PFSK-1 (cell line): Measurements from ENCODE around the gene RHOT2.
A peak's percentile ranks its signal among the peaks of the same experiment; 100 is the strongest.

Experiments
- FOXP2 ChIP-seq: optimal IDR thresholded peaks from 2 replicates; pipeline ENCODE3; 2011; ENCODE audit warnings: borderline replicate concordance, control low read depth, inconsistent platforms; ENCODE audit not compliant: insufficient read depth; ENCODE audit errors: extremely low read length, extremely low read depth
- POLR2AphosphoS5 ChIP-seq: IDR thresholded peaks from 2 replicates; pipeline ENCODE4 v1.6.1; 2012; ENCODE audit warnings: low read depth, mild to moderate bottlenecking, control low read depth, low read length, moderate library complexity
- REST ChIP-seq, 2 experiments: IDR thresholded peaks; 2 replicates each; pipeline versions ENCODE4 v1.6.1 to v1.8.0; 2011 to 2012; ENCODE audit warnings: low read depth in 2 of 2, low read length in 2 of 2, control low read depth in 1 of 2, inconsistent platforms in 1 of 2, mild to moderate bottlenecking in 1 of 2, moderate library complexity in 1 of 2; ENCODE audit not compliant: insufficient read depth in 1 of 2
- SIN3A ChIP-seq: IDR thresholded peaks from 2 replicates; pipeline ENCODE4 v1.6.1; 2012; ENCODE audit warnings: mild to moderate bottlenecking, low read length, moderate library complexity, borderline replicate concordance; ENCODE audit not compliant: insufficient read depth
- TAF1 ChIP-seq: IDR thresholded peaks from 2 replicates; pipeline ENCODE4 v1.6.1; 2012; ENCODE audit warnings: low read length, control low read depth, borderline replicate concordance; ENCODE audit not compliant: insufficient read depth

- TF ChIP-seq TAF1 (no peak), SIN3A (no peak), POLR2AphosphoS5 (peak; percentile 39; the same call in 1 of the 2 replicates), REST (IDR thresholded peaks at IDR 0.05; ENCODE audit: insufficient read depth in 1 of 2, low read depth in 2 of 2, low read length in 2 of 2) (no peak), FOXP2 (no peak)
Measured at GRCh38 chr16:714079-714478, 46.1 kb downstream of the RHOT2 start.
